Measurements from ENCODE around the gene TMEM121.
A peak's percentile ranks its signal among the peaks of the same experiment; 100 is the strongest.

TMEM121 gene

DNA sequence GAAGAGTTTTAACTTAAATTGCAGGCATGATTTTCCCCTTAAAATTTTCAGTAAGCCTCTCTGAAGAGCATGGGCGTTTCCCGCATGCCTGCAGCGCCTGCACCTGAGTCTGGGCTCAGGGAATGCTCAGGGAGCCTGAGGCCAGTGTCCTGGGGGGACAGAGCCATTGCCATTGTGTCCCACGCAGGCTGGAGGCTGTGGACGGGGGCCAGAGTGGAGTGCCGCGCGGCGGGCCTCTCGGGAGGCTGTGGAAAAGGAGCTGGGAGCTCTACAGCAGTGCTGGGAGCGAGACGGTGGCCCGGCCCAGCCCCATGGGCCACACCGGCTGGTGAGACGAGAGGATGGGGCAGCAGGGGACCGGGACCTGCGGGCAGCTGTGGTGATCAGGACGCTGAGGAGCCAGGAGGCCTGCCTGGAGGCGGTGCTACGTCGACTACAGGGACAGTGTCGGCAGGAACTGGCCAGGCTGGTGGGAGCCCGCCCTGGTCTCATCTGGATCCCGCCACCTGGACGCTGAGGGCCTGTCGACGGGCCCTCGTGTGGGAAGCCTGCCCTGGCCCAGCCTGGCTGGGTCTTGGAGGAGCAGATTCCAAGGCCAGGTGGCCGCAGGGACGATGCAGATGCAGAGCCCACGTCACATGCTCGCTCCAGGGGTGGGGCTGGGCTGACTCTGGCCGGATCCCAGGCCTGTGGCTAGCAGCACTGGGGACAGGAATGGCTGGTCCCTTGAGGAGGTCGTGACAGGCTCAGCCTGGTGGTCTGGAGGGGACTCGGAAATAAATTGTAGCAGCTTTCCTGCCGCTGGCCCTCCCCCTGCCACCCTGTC lies 27.7 kb upstream of the TMEM121 start:
- peak in 2 of 5 experiments; percentile 1 to 7 for DNase-seq

DNA sequence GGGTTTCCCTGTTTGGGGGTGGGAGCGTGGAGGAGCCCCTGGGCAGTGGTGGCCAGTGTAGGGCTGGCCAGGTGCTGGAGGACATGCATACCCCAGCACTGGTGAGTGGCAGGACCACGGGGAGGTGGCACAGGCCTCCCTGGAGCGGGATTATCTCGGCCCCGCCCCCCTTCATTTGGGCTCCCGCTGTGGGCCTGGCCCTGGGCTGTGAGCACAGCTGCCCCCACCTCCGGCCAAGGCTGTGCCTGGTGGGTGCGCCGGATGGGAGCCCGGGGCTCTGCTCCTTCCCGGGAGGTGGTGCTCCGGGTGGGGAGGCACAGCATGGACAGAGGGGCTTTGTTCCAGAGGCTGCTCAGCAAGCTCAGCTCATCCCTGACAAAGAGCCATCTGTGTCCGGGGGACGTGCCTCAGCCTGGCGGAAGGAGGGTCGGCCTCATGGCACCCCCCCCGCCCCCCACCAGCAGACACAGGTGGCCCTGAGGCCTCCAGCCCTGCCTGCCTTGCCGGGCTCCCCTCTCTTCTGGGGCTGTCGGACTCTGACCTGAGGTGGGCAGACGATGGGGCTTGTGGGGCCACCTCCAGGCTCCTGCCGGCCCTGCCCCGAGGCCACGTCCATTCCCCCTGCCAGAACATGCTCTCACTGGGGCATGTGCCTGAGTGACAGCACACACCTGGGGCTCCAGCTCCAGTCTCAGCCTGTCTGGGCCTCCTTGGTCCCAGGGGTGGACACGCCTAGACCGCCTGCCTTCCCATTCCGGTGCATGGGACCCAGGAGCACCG lies 26.9 kb upstream of the TMEM121 start:
- peak in 2 of 5 experiments; percentile 2 to 9 for DNase-seq

DNA sequence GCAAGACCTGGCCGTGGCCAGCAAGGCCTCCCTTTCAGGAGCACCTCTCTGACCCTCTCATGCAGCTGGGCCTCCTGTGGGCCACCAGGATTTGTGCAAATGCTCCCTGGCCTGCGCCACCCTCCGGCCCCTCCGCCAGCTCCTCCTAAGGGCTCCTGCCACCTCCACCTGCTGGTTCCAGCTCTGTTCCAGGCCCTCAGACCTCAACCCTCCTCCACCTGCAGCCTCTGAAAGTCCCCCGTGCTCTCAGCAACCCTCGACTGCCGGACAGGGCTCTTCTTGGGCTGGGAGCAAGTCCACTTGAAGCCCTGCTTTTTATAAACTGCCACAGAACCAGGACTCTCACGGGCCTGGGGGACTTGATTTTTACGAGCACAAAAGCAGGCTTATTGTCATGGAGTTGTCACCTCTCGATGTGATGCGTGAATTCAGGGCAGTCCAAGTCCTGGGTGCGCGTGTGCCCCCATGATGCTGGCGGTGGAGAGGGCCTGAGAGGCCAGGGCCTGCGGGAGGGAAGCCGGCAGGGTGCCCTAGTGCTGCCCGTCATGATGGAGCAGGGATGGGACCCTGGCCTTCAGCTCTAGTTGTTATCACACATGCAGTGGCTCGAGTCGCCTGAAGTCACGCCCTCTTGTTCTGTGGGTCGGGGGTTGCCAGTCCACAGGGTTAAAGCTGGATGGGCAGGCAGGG lies 26.2 kb upstream of the TMEM121 start:
- peak in 1 of 5 experiments; percentile 4 for DNase-seq

DNA sequence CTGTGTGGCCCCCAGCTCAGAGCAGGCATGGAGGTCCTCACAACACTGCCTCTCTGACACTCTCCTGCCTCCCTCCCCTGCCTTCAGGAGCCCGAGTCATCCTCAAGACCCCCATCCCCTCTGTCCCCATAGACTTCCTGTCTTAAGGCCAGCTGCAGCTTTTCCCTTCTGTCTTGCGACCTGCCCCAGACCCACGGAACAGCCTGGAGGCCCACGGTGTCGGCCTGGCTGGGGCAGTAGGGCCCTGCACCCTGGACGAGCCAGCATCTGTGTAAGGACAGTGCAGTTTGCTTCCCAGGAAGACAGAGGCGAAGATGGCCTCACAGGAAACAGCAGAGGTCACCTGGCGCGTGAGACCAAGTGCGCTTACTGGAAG lies 25.7 kb upstream of the TMEM121 start:
- no peak for DNase-seq

DNA sequence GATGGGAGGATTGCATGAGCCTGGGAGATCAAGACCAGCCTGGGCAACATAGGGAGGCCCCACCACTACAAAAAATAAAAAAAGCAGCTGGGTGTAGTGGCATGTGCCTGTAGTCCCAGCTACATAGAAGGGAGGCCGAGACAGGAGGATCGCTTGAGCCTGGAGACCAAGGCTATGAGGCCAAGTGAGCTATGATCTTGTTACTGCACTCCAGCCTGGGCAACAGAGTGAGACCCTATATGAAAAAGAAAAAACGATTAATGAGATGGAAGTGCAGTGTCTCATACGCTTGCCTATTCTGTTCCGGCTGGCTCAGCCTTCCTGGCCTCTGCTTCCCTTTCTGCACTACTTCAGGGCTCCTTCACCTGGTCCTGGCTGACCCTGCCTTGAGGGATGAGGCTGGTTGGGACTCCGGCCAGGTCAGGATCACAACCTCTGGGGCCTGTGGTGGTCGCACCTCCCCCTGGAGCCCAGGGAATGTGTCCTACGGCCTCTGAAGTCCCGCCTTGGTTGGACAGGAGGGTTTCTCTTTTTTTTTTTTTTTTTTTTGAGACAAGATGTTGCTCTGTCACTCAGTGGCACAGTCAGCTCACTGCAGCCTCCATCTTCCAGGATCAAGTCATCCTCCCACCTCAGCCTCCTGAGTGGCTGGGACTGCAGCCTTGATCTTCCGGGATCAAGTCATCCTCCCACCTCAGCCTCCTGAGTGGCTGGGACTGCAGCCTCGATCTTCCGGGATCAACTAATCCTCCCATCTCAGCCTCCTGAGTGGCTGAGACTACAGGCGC lies 24.7 kb upstream of the TMEM121 start:
- no peak for DNase-seq

DNA sequence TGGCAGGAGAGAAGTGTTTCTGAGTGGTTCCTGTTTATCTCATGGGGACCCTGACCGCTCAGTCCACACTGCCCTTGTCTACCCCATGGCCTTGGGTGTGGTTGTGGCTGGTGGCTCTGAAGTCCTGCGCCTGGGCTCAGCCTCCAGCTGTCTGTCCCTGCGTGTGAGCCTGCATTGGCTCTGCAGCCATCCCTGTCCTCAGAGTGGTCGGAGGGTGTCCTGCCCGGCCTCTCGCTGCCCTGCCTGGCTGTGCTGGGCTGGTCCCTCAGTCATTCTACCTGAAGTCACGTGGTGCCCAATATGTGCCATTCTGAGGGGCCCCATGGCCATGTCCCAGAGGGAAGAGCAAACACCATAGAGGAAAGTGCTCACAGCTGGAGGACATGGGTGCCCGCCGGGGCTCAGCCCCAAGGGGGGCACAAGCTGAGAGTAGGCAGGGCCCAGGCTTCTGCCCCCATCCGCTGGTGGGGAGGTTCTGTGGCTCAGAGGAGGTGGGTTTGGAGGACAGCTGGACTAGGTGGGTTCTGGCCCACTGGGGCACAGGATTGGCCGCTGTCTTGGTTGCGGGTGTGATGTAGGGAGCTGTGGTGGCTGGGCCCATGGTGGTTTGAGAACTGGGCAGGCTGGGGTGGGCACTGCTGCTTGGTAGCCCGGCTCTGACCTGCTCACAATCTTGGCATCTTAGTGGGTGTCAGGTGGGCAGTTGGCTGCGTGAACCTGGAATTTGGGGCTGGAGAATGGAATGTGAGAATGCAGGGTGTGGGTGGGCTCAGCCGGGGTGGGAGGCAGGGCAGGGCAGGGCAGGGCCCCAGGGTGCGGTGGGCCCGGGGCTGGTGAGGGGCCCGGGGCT lies 23.7 kb upstream of the TMEM121 start:
- no peak for DNase-seq

DNA sequence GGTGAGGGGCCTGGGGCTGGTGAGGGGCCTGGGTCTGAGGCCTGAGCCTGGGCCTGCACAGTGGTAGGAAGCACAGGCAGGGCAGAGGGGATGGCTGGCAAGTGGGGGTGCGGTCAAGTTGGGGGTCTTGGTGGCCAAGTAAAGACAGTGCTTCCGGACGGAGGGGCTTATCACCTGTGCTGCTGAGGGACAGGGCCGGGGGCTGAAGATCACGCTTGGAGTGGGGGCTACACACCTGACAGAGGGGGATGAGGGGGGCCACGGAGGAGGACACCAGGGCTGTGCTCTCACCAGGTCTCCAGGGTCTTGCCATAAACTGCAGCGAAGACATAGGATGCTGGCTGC lies 23.1 kb upstream of the TMEM121 start:
- no peak for DNase-seq

DNA sequence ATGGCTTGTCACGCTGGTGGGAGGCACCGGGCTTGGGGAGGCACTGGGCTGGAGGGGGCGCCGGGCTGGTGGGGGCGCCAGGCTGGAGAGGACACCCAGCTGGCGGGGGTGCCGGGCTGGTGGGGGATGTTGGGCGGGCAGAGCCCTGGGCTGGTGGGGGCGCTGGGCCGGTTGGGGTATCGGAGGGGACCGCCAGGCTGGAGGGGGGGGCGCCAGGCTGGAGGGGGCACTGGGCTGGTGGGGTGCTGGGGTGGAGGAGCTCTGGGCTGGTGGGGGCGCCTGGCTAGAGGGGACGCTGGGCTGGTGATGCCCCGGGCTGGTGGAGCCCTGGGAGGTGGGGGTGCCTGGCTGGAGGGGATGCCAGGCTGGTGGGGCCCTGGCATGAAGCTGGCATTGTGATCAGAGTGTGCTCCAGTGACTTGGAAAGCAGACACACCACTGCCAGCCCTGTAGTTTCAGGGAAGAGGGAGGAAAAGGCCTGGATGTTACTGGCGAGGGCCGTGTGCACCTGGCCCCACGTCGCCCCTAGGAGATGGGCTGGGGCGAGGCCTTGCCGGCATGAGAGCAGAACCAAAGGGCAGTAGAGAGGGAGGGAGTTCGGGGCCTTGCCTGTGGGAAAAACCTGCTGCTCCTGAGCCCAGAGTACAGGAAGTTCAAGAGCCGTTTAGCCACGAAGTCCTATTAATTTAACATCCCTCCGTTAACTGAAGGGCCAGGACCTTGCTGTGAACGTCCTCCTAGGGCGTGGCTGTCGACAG lies 22.3 kb upstream of the TMEM121 start:
- no peak for DNase-seq

DNA sequence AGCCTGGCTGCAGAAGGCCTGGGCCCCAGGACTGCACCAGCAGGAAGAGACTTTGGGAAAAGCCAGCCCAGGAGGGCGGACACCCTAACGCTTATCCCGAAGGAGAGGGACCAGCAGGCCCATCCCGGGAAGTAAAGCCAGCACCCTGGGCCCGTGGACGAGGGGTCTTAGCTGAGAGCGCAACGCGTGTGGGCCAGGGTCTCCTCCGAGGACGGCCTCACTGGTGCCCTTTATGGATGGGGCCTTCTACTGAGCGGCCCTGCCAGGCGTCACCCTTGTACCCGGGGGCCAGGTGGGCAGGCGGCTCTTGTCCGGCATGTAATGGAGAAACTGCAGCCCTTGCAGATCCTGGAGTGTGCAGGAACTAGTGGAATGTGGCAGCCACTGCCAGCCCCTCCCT lies 21.3 kb upstream of the TMEM121 start:
- no peak for DNase-seq

DNA sequence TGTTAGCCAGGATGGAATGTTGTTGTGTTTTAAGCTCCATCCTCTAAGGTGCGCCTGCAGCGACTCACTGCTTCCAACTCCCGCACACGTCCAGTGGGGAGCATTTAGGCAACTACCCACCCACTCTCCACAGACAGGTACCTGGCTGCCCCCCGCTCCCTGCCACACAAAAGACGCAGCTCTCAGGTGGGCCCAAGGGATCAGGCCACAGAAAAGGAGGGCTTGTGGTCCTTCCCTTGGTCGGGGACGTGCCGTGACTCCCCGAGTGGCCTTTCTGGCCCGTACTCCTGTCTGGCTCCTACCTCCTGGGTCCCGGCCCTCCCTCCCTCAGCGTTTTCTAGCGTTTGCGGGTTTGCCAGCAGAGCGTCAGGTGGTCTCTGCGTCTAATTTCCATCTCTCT lies 19.1 kb upstream of the TMEM121 start:
- DNase-seq: no peak

DNA sequence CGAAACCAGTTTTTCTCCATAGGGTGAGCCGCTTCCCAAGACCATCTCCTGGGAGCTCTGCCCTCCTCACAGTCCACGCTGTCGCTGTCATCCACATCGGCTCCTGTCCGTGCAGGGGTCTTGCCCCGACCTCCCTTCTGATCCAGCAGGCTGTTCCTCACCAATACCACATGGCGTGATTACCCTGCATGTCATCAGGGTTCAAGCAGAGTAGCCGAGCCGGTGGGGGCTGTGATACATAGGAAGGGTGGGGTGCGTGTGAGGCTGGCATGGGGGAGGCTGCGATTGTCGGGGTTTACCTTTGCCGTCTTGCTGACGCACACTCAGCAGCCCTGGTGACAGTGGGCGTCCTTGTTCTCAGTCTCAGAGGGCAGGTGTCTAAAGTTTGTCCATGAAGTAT lies 18.3 kb upstream of the TMEM121 start:
- DNase-seq: no peak

DNA sequence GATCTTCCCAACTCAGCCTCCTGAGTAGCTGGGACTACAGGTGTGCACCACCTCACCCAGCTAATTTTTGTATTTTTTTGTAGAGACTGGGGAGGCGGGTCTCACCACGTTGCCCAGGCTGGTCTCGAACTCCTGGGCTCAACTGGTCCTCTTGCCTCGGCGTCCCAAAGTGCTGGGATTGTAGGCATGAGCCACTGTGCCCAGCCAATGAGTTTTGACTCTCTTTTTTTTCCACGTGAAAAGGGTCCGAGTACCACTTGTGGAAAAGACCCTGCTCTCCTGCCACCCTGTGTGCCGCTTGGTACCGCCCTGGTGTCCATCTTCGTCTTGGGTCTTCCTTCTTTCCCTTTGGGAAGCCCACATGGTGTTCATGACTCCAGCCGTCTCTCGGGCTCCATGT lies 17.8 kb upstream of the TMEM121 start:
- DNase-seq: no peak

DNA sequence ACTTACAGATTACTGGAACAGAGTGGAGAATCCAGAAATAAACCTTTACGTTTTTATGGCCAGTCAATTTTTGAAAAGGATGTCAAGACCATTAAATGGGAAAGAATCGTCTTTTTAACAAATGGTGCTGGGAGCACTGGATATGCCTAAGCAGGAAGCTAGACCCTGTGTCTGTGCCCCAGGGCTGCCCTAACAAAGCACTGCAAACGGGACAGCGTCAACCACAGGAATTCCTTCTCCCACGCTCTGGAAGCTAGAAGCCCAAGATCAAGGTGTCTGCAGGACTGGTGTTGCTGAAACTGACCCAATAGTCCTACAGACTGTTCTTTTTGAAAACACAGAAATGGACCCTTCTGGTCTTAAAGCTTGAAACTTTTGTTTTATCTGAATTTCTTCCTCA lies 9.3 kb upstream of the TMEM121 start:
- no peak for DNase-seq

DNA sequence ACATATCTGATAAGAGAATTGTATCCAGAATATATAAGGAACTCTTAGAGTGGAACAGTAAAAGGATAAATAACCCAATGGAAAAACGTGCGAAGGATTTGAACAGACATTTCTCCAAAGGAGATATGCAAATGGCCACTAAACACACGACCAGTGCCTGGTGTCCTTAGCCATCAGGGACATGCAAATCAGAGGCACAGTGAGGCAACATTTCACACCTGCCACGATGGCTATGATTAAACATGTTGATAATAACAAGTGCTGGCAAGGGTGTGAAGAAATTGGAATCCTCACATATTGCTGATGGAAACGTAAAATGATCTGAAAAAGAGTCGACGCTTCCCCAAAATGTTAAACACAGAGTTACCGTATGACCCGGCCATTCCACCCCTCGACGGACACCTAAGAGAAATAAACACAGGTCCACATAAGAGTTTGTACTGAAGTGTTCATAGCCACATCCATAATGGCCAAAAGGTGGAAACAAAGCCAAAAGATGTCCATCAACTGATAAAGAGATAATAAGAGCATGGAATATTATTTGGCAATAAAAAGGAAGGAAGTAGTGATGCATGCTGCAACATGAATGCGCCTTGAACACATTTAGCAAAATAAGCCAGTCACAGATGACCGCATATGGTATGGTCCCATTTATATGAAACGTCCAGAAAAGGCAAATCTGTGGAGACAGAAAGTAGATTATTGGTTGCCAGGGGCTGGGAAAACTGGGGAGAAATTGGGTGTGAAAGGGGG lies 6.3 kb upstream of the TMEM121 start:
- no peak for DNase-seq

DNA sequence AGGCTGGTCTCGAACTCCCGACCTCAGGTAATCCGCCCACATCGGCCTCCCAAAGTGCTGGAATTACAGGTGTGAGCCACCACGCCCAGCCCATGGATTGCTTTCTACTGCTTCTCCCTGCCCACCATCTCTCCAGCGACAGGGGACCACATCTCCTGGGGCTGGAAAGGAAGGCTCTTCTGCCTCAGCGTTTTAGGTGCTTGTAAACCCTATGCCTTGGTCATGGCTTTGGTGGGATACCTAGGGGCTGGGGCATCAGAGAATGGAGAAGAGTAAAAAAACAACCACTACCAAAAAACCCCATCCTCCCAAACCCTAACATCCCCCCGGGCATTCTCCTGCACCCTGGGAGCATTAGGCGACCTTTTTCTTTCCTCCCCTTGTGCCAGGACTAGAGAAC lies 1.1 kb upstream of the TMEM121 start:
- DNase-seq: no peak

DNA sequence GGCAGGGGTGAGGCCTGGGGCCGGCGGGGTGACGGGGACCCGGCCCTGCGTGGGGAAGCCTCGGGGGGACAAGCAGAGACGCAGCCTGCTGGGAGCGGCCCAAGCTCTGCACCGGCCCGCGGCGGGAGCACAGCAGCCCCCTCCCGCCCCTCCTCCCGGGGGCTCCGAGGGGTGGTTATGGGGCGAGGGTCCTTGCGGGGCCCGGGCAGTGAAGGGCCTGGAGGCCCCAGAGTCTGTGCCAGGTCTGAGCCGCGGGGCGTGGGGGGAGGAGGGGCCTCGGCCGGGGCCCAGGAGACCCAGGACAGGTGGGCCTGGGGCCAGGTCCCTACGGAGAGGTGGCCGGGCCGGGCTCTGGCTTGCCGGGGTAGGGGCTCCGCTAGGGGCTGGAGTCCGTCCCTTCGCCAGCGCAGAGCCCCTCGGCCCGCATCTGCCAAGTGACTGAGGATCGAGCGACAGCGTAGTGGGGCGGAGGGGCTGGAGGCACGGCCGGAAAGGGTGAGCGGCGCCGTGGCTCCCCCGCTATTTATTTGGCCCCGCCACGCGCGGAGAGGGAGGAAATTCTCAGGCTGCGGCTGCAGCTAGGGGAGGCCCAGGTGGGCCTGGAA lies 495 bp downstream of the TMEM121 start:
- DNase-seq: no peak

DNA sequence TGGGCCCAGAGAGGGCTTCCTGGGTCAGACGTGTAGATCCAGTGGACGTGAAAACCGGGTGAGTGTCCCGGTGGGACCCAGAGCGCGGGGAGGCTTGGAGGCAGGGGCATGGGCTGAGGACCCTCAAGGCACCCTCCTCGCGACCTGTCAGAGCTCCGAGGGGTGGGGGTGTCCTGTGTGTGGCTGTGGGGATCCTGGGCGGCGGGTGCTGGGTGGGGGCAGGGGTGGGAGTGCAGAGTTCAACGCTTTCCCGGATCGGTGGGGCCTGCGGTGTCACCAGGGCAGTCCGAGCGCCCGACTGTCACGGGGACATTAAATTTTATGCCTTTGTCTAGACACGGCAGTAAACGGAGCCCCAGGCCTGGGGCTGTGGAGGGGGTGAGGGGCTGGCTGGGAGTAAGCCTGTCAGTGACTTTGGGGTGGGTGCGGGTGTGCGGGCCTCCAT lies 1.0 kb downstream of the TMEM121 start:
- no peak for DNase-seq

DNA sequence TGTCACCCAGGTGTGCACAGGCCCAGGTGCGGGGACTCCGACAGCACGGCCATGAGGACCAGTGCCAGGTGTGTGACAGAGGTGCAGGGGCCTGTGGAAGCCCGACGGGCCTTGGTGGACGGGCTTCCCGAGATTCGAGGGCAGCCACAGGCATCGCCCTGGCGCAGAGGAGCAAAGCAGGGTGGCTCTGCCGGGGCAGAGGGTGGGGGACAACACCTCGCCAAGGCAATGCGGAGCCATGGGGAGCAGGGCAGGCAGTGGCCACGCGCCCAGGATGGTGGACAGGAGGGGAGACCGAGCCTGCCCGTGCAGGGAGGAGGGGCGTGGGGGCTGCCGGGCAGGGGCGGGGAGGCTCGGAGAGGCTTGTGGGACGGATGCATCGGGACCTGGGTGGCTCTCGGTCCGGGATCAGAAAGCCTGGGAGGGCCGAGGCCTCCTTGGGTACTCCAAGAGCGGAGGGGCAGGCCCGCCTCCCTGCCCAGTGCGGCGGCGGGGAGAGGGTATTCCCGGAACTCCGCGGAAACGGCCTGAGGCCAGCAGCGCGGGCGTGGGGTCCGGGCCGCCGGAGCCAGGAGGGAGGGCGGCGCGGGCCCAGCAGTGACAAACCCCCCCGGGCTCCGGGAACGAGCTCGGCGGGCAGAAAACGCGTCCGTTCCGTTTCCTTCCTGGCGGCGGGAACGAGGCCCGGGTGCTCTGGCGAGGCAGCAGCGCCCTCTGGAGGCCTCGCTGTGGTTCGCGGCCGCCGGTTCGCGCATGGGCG lies 1.6 kb downstream of the TMEM121 start:
- peak; percentile 60 to 79 (median 72) for DNase-seq
